GM06990 (cell line): Measurements from ENCODE around the gene MEF2D.

ENCODE experiments used
- DNase-seq: peaks from one replicate; pipeline ENCODE4 v3.0.0-alpha.2; 2011; ENCODE audit not compliant: insufficient read length; ENCODE audit errors: extremely low read depth
- H3K27me3 ChIP-seq: replicated peaks from 2 replicates; pipeline ENCODE4 v1.6.0; 2011; ENCODE audit warnings: low read length; ENCODE audit not compliant: control insufficient read depth, insufficient read depth
- H3K36me3 ChIP-seq: 2 replicates; pipeline ENCODE4 v1.5.1; 2011; ENCODE audit warnings: low read length; ENCODE audit not compliant: control insufficient read depth, insufficient read depth
- H3K4me3 ChIP-seq: replicated peaks from 2 replicates; pipeline ENCODE4 v1.5.1; 2011; ENCODE audit warnings: low read depth, mild to moderate bottlenecking, control low read depth, low read length
- CTCF ChIP-seq: IDR thresholded peaks from 2 replicates; pipeline ENCODE4 v1.5.1; 2011; ENCODE audit warnings: low read length, control low read depth, mild to moderate bottlenecking, inconsistent platforms; ENCODE audit not compliant: insufficient read depth, poor library complexity, severe bottlenecking

MEF2D gene

GRCh38 chr1:156489166-156489934 lies 11.2 kb downstream of the MEF2D start:
- Histone ChIP-seq H3K36me3 (peaks cover 4% of the 10 kb centered on the region; the same call in 1 of the 2 replicates), H3K27me3 (no peaks in the 10 kb centered on the region), H3K4me3 (peak overlapping the region; percentile 58)
- peak; percentile 80 for DNase-seq
- peak; percentile 21 for TF ChIP-seq CTCF

GRCh38 chr1:156488566-156489165 lies 11.9 kb downstream of the MEF2D start:
- TF ChIP-seq CTCF: no peak
- Histone ChIP-seq H3K36me3 (peaks cover 4% of the 10 kb centered on the region; the same call in 1 of the 2 replicates), H3K27me3 (no peaks in the 10 kb centered on the region), H3K4me3 (peak overlapping the region; percentile 58)
- peak; percentile 77 for DNase-seq

- Histone ChIP-seq H3K4me3 (peak overlapping the region; percentile 58), H3K36me3 (peaks cover 8% of the 10 kb centered on the region), H3K27me3 (no peaks in the 10 kb centered on the region)
- peak; percentile 68 for DNase-seq
- TF ChIP-seq CTCF: no peak
Measured at GRCh38 chr1:156487862-156488261, 12.7 kb downstream of the MEF2D start.

GRCh38 chr1:156486421-156487344 lies 13.9 kb downstream of the MEF2D start:
- Histone ChIP-seq H3K27me3 (no peaks in the 10 kb centered on the region), H3K36me3 (peaks cover 18% of the 10 kb centered on the region), H3K4me3 (peak overlapping the region; percentile 58; the same call in 1 of the 2 replicates)
- TF ChIP-seq CTCF: no peak
- DNase-seq: no peak

- Histone ChIP-seq H3K27me3 (no peaks in the 10 kb centered on the region), H3K4me3 (no peak overlapping the region), H3K36me3 (peaks cover 20% of the 10 kb centered on the region)
- no peak for TF ChIP-seq CTCF
- no peak for DNase-seq
Measured at GRCh38 chr1:156485984-156486383, 14.6 kb downstream of the MEF2D start.
